ENCODE results near the gene B4GALT5.
"Not testable (repeated sequence)": the region's sequence is repeated elsewhere in the genome, so short reads cannot be mapped to it uniquely, and the experiment has no call there.

Gene B4GALT5, protein sequence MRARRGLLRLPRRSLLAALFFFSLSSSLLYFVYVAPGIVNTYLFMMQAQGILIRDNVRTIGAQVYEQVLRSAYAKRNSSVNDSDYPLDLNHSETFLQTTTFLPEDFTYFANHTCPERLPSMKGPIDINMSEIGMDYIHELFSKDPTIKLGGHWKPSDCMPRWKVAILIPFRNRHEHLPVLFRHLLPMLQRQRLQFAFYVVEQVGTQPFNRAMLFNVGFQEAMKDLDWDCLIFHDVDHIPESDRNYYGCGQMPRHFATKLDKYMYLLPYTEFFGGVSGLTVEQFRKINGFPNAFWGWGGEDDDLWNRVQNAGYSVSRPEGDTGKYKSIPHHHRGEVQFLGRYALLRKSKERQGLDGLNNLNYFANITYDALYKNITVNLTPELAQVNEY

DNA sequence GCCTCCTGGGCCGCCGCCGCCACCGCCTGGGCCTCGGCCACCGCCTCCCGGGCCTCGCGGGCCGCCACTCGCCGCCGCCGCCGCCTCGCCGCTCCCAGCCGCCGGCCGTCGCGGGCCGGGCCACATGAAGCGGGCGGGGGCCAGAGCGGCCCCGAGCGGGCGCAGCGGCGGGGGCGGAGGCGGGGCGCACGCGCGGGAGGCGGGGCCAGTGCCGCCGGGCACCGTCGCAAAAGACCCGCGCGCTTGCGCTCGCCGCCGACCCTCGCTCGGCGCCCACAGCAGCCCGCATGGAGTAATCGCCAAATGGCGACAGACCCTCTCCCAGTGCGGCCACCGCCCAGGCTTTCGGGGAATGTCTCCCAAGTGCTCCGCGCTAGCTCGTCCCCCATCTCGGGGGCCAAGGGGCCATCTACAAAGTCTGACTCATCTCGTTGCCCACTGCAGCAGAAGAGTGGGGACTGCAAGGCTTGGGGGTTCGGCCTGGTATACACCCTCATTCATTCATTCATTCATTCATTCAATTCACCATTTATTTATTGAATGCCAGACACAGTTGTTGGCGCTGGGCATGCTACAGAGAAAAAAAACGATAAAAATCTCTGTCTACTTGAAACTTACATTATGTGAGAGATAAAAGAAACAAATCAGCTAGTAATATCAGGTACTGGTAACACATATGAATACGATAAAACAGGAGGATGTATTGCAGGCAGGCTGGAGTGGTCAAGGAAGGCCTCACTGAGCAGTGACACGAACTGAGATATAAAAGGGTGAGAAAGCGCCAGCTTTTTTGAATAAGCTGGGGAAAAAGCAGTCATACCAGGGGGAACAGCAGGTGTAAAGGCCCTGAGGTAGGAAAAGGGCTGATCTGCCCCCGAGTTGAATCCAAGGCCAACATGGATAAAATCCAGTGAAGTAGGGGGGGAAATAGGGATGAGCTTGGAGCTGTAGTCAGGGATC is at the start of gene B4GALT5:
TSS of gene B4GALT5 (minus strand) at position 126 of the 960 bp plus-strand sequence. CDS start 188 bp downstream, outside the sequence.
- no peak for FAIRE-seq

DNA sequence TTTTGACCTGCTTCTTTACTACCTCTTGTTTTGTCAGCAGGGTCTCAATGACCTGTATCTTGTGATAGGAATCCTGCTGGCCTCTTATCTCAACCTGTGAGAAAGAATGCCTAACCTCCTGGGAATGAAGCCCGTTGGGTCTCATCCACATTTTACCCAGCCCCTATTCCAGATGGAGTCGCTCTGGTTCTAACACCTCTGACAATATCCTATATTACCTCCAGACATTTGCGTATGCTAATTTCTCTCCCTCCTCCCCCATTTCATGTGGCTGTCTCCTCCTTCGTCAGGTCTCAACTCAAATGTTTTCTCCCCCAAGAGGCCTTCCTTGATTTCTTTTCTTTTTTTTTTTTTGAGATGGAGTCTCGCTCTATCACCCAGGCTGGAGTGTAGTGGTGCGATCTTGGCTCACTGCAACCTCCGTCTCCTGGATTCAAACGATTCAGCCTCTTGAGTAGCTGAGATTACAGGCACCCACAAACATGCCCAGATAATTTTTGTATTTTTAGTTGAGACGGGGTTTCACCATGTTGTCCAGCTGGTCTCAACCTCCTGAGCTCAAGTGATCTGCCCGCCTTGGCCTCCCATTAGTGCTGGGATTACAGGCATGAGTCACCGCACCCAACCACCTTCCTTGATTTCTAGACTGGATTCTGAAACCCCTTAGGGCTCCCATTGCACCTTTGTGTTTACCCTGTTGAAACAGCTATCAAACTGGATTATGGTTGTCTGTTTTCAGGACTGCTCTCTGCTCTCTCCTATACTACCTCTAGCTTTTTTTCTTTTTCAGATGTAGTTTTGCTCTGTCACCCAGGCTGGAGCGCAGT is 49.5 kb upstream of the B4GALT5 start:
- no peak for FAIRE-seq

DNA sequence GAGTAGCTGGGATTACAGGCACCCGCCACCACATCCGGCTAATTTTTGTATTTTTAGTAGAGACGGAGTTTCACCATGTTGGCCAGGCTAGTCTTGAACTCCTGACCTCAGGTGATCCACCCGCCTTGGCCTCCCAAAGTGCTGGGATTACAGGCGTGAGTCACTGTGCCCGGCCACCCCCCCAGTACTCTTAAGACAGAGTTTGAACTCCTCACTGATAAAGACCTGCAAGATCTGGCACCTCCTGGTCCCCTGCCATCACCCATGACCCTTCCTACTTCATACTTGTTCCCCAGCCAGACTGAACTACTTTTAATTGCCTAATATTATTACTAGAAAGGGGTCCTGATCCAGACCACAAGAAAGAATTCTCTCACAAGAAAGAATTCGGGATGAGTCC is 48.2 kb upstream of the B4GALT5 start:
- not testable (repeated sequence) for FAIRE-seq

DNA sequence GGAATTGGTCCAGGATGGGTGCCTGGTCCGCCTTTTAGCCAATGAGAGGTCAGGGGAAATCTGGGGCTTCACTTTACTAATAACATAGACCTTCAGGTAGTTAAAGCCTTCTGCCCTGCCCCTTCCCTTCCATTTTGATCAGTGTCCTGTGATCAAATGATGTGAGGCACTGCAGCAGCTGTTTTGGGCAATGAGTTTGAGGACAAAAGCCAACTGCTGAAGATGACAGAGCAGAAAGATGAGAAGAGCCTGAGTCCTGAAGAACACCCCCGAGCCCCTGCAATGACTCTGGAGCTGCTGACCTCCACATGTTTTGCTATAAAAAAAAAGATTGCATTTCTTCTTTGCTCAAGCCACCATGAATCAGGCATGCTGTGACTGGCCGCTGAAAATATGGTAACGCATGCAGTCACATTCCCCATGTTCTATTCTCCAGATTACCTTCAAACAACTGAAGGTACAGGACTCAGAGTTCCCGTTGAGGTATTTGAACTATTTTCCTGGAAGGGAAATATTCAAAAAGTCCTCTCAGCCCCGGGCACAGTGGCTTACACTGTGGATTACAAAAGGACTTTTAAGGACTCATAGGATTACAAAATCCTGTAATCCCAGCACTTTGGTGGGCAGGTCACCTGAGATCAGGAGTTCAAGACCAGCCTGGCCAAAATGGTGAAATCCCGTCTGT is 45.7 kb upstream of the B4GALT5 start:
- no peak for FAIRE-seq

DNA sequence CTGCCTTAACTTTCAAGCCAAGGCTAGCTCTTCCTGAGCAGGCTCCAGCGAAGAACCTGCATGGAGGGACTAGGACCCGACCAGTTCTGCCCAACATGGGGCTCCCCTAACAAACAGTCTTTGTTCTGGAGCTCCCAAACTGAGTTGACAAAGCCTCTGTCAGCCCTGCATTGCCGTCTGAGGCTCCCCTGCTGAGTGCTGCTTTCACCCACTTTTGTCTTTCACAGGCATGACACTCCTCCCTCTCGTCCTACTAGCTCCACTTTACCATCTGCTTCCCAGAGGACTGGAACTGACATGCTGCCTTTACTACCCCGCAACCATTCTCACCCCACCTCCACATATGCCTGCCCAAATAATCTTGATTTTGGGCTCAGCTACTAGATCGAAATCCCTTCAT is 45.1 kb upstream of the B4GALT5 start:
- FAIRE-seq: no peak

DNA sequence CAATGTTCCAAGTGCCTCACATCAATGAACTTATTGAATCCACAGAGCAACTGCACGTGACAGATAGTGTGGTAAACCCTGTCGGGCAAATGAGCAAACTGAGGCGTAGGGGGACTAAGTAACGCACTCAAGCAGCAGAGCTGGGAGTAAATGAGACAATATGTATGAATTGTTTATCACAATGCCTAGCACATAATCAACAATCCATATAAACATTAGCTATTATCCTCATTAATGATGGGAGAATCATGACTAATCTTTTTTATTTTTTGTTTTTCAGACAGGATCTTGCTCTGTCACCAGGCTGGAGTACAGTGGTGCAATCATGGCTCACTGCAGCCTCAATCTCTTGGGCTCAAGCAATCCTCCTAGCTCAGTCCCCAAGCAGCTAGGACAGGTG is 43.9 kb upstream of the B4GALT5 start:
- FAIRE-seq: no peak

DNA sequence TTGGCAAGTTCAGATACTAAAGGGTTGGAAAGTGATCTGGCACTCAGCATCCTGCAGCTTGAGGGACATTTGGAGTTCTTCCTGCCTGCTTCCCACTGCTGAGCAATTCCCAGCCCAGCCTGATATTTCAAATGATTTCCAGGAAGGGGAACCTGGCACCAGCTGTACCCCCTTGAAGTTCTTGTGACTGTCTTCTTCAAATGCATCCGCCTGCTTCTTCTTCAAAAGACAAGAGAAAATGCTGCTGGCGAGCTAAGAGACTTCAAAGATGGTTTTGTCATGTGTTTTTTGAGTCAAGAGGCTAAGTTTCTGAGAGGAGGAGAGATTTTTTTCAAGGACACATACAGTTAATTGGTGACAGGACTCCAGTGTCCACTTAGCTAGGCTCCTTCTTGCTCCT is 42.6 kb upstream of the B4GALT5 start:
- no peak for FAIRE-seq

DNA sequence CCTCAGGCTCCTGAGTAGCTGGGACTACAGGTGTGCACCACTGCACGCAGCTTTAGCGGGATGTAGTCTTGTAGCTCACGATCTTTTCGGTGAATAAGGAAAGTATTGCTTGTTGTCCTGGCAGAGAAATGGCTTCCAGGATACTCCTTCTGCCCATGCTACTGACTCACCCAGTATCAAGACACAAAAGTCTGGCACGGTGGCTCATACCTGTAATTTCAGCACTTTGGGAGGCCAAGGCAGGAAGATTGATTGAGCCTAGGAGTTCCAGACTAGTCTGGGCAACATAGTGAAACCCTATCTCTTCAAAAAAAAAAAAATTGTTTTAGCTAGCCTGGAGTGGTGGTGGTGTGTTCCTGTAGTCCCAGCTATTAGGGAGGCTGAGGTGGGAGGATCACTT is 40.9 kb upstream of the B4GALT5 start:
- no peak for FAIRE-seq

DNA sequence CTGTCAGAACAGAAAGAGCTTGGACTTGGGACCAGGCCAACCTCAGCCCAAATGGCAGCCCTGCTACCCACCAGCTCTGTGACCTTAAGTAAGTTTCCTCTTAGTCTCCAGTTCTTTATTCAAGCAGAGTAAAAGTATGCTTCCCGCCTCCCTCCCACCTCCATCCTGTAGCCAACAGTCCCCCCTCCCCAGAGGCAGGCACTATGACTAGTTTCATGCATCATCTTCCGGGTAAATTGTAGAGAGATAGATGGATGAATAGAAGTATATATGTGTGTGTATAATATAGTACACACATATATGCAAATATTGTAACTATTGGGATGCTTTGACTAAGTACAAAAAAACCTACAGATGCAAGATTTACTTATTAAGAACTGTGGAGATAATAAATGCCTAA is 39.5 kb upstream of the B4GALT5 start:
- FAIRE-seq: no peak

DNA sequence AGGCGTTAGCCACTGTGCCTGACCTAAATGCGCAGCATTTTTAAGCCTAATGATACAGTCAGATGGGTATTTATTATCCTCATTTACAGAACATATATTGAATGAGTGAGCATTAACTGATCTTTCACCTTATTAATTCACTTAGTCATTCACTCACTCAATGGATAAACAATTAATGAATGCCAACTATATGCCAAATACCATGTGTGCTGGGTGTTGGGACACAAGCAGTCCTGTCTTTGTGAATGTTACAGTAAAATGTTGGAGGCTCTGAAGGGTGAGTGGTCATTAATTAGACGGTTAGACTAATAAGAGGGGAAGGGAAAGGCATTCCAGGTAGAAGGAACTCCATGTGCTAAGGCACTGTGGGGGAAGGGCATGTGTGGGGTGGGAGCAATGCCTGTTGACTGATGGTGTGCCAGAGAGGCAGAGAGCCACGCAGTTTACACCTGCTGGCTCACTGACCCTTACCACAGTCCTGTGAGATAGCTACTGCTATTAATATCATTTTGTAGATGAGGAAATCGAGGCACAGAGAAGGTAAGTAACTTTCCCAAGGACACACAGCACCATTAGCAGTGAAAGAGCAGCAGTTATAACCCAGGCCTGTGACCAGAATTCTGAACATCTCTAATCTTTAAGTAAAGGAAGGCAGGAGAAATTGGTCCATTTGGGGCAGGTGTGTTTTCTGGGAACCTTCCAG is 38.7 kb upstream of the B4GALT5 start:
- no peak for FAIRE-seq

DNA sequence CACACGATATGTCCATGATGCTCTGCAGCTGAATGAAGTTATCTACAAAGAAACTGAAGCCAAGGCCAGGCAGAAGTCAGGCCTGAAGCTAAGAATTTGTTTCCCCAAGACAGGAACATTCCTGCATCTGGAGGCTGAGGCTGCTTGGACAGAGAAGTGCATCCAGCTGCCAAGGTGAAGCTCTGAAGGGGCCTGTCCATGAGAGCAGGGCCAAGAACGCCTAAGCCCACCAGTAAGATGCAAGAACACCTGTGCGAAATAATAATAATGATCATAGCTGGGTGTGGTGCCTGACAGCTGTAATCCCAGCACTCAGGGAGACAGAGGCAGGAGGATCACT is 37.7 kb upstream of the B4GALT5 start:
- no peak for FAIRE-seq

DNA sequence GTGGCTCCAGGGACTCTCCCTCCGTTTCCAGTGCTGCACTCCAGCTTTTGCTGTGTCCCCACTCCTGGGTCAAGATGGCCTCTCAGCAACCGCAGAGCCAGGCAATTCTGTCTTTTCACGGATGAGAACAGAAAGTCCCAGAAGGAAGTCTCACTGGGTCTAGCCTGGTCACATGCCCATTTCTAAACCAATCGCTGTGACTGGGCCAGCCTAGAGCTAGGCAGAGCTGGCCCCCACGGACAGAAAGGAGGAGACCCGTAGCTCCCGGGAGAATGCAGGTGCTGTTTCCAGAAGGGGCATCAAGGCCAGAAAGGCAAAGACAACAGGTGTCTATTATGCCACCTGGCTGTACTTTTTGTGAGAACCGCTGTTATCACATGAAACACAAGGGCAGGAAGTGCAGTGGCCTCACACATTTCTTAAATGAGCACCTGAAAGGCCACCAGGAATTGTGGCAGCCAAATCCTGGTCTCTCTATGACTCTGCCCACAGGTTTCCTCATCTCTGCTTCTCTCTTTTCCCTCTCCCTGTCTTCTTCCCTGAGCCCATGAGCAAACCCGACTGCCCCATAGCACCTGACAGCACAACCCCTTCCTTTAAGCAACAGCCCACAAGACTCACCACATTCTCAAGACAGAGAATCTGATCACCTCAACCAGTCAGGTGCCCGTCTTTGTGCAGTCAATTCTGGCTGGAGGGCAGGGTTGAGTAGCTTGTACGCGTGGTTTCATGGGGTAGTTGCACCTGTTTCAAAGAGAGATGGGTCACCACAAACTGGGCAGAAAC is 37.1 kb upstream of the B4GALT5 start:
- FAIRE-seq: no peak

DNA sequence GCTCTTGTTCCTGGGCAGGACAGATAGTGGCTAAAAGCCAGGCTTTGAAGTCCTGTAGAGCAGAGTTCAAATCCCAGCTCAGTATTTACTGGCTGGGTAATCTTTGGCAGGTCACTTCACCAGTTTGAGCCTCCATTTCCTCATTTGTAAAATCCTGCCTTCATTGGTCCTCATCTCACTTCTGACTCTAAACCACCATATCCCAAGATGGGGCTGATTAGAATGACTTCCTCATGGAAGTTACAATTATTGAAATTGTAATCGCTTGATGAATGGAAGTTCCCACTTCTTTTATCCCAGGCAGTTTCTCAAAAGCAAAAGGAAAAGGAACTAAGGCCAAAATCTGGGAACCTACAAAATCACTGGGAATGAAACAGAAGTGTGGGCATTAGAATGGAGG is 35.9 kb upstream of the B4GALT5 start:
- FAIRE-seq: no peak

DNA sequence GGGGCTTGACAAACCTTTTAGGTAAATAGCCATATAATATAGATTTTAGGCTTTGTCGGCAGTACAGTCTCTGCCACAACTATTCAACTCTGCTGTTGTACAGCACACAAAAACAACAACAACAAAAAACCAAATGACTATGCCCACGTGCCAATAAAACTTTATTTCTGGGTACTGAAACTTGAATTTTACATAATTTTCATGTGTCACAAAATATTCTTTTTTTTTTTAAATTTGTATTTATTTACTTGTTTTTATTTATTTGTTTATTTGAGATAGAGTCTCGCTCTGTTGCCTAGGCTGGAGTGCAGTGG is 34.8 kb upstream of the B4GALT5 start:
- no peak for FAIRE-seq

DNA sequence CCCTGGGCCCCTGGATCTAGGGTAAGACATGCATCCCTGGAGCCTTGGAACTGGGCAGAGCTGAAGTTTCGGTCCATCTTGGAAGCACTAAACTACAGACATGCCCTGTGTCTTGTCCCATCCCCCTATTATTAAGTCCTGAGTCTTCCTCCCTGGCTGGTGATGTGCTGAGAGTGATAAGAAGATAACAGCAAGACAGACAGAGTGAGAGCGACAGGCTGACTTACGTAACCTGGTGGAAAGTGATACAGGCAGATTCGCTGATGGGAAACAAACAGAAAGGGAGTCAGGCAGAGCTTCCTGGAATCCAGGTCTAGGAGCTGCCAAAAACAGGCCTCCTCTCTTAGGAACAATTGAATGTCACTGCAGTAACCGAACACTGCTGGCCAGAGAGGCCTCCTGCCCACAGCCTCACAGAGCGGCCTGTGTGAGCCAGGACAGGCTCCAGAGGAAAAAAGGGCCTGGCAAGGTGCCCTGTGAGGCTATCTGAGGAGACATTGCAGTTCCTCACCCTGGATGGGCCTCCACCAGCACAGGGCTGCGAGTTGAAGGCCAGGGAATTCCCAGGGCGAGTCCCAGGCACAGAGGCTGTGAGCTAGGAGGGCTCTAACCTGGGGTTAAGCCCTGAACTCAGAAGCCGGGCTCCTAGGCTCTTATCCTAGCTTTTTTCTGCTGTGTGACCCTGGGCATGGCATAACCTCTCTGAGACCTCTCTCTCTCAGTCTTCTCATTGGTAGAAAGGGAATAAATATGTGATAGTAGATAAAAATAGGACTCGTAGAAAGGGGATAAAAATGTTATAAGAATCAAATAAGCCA is 34.2 kb upstream of the B4GALT5 start:
- FAIRE-seq: no peak

DNA sequence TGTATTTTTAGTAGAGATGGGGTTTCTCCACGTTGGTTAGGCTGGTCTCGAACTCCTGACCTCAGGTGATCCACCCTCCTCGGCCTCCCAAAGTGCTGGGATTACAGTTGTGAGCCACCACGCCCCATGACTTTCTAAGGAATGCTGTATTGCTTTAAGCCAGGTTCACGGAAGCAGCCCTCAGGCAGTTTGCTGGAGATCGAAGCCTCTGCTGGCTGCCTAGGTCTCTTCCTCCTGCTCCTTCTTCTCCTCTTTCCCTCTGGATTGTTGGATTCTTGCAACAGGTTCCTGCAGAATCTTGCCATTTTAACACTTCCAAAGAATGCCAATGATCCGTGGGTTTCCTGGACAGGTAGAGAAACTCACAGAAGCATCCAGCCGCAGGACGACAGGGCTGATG is 29.3 kb upstream of the B4GALT5 start:
- FAIRE-seq: no peak

DNA sequence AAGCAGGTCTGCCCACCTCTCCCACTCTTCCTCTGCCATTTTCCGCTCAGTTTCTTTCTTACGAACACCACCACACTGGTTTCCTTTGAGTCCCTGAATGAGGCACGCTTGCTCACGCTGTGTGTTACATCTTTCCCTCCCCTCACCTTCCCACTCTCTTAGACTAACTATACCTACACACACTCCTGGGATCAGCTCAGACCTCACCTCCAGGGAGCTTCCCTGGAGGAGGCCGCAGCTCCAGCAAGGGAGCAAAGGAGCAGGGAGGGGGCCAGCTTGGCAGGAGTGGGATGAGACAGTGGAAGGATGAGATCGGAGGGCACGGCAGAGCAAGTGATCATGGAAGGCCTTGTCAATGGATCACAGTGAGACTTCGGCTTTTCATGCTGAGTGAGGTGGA is 28.3 kb upstream of the B4GALT5 start:
- FAIRE-seq: no peak

DNA sequence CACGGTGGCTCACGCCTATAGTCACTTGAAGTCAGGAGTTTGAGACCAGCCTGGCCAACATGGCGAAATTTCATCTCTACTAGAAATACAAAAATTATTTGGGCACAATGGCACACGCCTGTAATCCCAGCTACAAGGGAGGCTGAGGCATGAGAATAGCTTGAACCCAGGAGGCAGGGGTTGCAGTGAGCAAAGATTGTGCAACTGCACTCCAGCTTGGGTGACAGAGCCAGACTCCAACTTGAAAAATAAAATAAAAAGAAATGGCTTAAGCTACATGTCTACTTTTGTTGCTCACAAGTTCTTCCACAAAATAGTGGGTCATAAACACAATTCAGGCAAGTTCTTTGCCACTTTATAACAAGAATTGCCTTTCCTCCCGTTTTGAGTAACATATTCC is 27.1 kb upstream of the B4GALT5 start:
- no peak for FAIRE-seq

DNA sequence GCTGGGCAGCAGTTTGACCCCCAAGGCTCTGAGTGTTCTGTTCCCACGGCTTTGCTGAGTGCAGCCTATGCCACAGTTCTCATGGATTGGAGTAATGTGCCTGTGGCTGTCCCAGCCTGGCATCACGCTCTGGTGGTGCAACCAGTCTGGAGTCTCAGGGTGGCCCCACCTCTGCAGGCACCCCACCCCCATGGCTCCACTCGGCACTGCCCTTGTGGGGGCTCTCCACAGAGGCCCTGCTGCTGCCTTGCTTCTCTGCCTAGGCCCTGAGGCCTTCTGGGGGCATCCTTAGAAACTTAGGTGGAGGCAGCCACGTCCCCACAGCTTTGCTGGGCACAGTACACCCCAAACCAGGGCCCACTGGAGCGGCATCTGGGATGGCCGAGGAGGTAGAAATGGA is 25.4 kb upstream of the B4GALT5 start:
- FAIRE-seq: no peak

DNA sequence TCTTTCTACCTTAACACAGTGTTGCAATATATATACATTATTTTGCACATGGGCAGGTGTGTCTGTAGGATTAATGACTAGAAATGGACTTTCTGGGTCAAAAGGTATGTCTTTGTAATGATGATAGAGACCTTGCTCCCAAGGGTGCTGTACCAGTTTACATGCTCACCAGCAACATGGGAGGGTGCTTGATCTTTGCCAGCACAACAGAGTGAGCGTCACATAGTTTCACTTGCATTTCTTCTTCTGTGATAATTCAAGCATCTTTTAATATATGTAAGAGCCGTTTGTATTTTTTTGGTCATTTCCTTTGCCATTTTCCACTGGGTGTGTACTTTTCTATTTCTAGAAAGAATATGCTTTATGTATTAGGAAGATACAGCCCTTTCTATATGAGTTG is 23.6 kb upstream of the B4GALT5 start:
- FAIRE-seq: no peak
